Uterus (tissue), 2 donors: ENCODE data around the gene CPB1.

Source experiments
- POLR2A ChIP-seq, 2 donors: fragments of 450-650 bp; IDR thresholded peaks; one replicate each; pipeline ENCODE4 v1.6.1; 2016; ENCODE audit warnings: antibody characterized with exemption in 2 of 2, mild to moderate bottlenecking in 1 of 2, moderate library complexity in 1 of 2
- TF ChIP-seq, protein P1 (sequence below), 4 experiments: fragments of 200-600 bp in 2 of 4; fragments of 450-650 bp in 2 of 4; sonication (generic) in 2 of 4; IDR thresholded peaks; one replicate each; pipeline ENCODE4 v1.5.1; 2016 to 2019; ENCODE audit warnings: antibody characterized with exemption in 4 of 4, mild to moderate bottlenecking in 2 of 4, moderate library complexity in 1 of 4

DNA sequence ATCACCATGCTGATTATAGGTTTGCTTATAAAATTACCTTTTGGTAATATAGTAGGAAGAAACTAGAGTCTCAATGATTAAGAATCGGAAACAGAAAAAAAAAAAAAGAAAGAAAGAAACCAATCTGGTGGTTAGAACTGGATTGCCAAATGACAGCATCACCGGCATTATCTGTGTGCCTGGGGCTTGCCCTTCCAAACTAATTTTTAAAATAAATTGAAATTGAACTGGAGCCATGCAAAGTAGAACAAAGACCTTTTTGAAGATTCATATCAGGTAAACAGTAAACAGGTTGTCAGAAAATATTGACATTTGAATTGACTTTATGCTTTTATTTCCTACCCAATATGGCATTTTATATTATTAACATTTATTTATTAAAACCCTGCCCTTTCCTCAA is 11.2 kb upstream of the CPB1 start:
- TF ChIP-seq, protein P1, sequence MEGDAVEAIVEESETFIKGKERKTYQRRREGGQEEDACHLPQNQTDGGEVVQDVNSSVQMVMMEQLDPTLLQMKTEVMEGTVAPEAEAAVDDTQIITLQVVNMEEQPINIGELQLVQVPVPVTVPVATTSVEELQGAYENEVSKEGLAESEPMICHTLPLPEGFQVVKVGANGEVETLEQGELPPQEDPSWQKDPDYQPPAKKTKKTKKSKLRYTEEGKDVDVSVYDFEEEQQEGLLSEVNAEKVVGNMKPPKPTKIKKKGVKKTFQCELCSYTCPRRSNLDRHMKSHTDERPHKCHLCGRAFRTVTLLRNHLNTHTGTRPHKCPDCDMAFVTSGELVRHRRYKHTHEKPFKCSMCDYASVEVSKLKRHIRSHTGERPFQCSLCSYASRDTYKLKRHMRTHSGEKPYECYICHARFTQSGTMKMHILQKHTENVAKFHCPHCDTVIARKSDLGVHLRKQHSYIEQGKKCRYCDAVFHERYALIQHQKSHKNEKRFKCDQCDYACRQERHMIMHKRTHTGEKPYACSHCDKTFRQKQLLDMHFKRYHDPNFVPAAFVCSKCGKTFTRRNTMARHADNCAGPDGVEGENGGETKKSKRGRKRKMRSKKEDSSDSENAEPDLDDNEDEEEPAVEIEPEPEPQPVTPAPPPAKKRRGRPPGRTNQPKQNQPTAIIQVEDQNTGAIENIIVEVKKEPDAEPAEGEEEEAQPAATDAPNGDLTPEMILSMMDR (IDR thresholded peaks at IDR 0.05): no peak
- TF ChIP-seq POLR2A (IDR thresholded peaks at IDR 0.05): no peak
